Kidney (tissue), 14 donors: ENCODE data around the gene ZNF683. TPM values are rescaled to one million over a fixed set of nuclear protein-coding genes. Genes with fewer than 3 reads are reported as not detected.

Experiments used
- DNase-seq, 5 donors: peaks; one replicate each; pipeline ENCODE4 v3.0.0-alpha.2; 2013 to 2020
- FAIRE-seq: peaks from 2 replicates; lab custom pipeline; 2012; peaks lifted over from hg19 to GRCh38; lab: Jason Lieb, UNC
- H3K27ac ChIP-seq, 2 donors: one replicate each; pipeline ENCODE4 v1.7.0; 2013; ENCODE audit warnings: low read depth in 2 of 2, low read length in 2 of 2, inconsistent platforms in 1 of 2
- H3K27me3 ChIP-seq: one replicate; pipeline ENCODE4 v1.7.1; 2013; ENCODE audit warnings: low read length, inconsistent platforms; ENCODE audit not compliant: control insufficient read depth, insufficient read depth
- H3K36me3 ChIP-seq, 3 donors: one replicate each; pipeline versions ENCODE4 v1.7.0 to v1.7.1; 2013; ENCODE audit warnings: low read length in 3 of 3, control low read depth in 1 of 3, inconsistent platforms in 1 of 3; ENCODE audit not compliant: insufficient read depth in 3 of 3, control insufficient read depth in 2 of 3
- H3K4me1 ChIP-seq, 3 donors: one replicate each; pipeline versions ENCODE4 v1.7.0 to v1.7.1; 2013; ENCODE audit warnings: low read length in 3 of 3, inconsistent platforms in 1 of 3, low read depth in 1 of 3; ENCODE audit not compliant: control insufficient read depth in 2 of 3, insufficient read depth in 2 of 3
- H3K4me3 ChIP-seq, 3 donors: one replicate each; pipeline versions ENCODE4 v1.7.0 to v1.8.1; 2013; ENCODE audit warnings: low read length in 3 of 3, control low read depth in 1 of 3, inconsistent platforms in 1 of 3
- H3K9ac ChIP-seq, 3 donors: one replicate each; pipeline versions ENCODE4 v1.7.0 to v1.7.1; 2013; ENCODE audit warnings: low read length in 3 of 3, control low read depth in 1 of 3, inconsistent platforms in 1 of 3
- H3K9me3 ChIP-seq, 3 donors: one replicate each; pipeline versions ENCODE4 v1.7.0 to v1.7.1; 2013; ENCODE audit warnings: low read length in 3 of 3, control low read depth in 1 of 3, inconsistent platforms in 1 of 3; ENCODE audit not compliant: control insufficient read depth in 2 of 3, insufficient read depth in 1 of 3
- CTCF ChIP-seq: IDR thresholded peaks from 3 replicates; pipeline ENCODE4 v1.5.1; 2012; ENCODE audit warnings: mild to moderate bottlenecking, moderate library complexity, borderline replicate concordance; ENCODE audit not compliant: insufficient read depth; ENCODE audit errors: extremely low read depth
- intact Hi-C: fragments of 100-400 bp; cut with DNase I; formaldehyde crosslinking; loops from one replicate; pipeline ENCODE4 v1.11.1; 2022
- polyA plus RNA-seq: library from polyadenylated mRNA; stranded (reverse); fragments of 350-450 nt; fragmentation: Illumina TruSeq; extraction: RNeasy Lipid Tissue Mini Kit (QIAGEN cat#74804); gene quantifications from one replicate; pipeline ENCODE4 v1.2.3, GENCODE V29; 2014; ENCODE audit warnings: low read depth, low replicate concordance; ENCODE audit not compliant: insufficient read depth
- total RNA-seq: library from RNA; stranded (reverse); fragmentation: NEBNext Ultra II Directional; extraction: Animal tissue kit (Norgen Biotek cat#: 25700); gene quantifications from one replicate; pipeline ENCODE4 v1.2.1, GENCODE V29; 2021
- donor health status: control.
- donor health status: control.
- donor health status: control.
- donor health status: control.
- donor health status: control.
- donor health status: DM: yes; HTN: yes; CAD: no.
- donor health status: Normal renal cell carcinoma (clear cell type).

Gene ZNF683
- total and polyA plus RNA-seq, 2 donors from 2014 or later, result 0.25 TPM; not detected in 1

DNA sequence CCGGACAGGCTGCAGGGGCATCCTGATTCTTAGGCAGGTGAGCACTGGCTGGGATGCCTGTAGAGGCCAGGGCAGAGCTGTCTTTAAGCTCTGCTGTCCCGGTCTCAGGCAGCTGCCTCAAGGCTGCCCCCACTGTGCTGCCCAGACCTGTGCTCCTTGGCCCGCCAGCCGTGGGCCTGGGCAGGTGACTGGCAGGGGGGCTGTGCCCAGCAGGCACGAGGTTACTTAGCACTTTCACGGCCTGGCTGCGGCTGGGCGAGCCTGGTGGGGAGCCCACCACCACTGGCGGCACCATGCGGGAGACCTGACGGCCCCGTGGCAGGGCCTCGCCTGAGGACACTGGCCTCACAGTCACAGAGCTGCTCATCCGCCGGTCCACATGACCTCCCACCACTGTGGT is 26.8 kb downstream of the ZNF683 start:
- Histone ChIP-seq H3K27ac (no peak overlapping the region), H3K4me1 (peaks cover 0 to 2% (median 0%) of the 10 kb centered on the region in 3 donors), H3K36me3 (no peaks in the 10 kb centered on the region), H3K27me3 (no peaks in the 10 kb centered on the region), H3K4me3 (no peak overlapping the region), H3K9ac (no peak overlapping the region), H3K9me3 (no peaks in the 10 kb centered on the region)
- TF ChIP-seq CTCF, result no peak
- DNase-seq, result no peak
- intact Hi-C loops, result no loop called here
- no peak for FAIRE-seq

- DNase-seq (no peak), FAIRE-seq (no peak)
- intact Hi-C loops, result no loop called here
- no peaks in the 10 kb centered on the region for H3K36me3 ChIP-seq
- H3K9me3 ChIP-seq, result no peaks in the 10 kb centered on the region
- TF ChIP-seq CTCF, result no peak
- no peak overlapping the region for H3K9ac ChIP-seq
- H3K4me3 ChIP-seq, result no peak overlapping the region
- H3K4me1 ChIP-seq, result no peaks in the 10 kb centered on the region
- no peak overlapping the region for H3K27ac ChIP-seq
- H3K27me3 ChIP-seq, result no peaks in the 10 kb centered on the region
Observed at GRCh38 chr1:26344147-26344920, 28.2 kb downstream of the ZNF683 start.

DNA sequence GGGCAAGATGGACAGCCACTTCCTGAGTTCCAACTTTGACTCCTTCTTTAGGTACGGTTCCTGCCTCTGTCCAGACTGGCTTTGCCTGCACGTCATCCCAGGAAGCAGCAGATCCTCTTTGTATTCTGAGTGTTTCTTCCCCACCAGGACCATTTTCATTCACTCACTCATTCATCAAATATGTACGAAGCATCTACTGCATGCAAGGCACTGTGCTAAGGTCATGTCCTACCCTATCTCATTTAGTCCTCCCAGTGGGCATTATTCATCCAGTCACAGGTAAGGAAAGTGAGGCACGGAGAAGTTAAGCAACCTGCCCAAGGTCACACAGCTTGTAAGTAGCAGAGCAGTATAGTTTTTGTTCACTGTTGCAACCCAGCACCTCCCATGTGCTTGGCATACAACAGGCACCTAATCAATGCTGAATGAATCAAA is 32.5 kb downstream of the ZNF683 start:
- Histone ChIP-seq H3K36me3 (no peaks in the 10 kb centered on the region), H3K4me3 (no peak overlapping the region), H3K27ac (no peak overlapping the region), H3K27me3 (peaks cover 4% of the 10 kb centered on the region), H3K9me3 (no peaks in the 10 kb centered on the region), H3K9ac (no peak overlapping the region), H3K4me1 (peaks cover 0 to 5% (median 0%) of the 10 kb centered on the region in 3 donors)
- DNase-seq (no peak), FAIRE-seq (no peak)
- intact Hi-C loops, result no loop called here
- TF ChIP-seq CTCF, result no peak

- no peak for TF ChIP-seq CTCF
- no peak for FAIRE-seq
- intact Hi-C loops, result no loop called here
Observed at GRCh38 chr1:26338670-26339069, 33.9 kb downstream of the ZNF683 start.

More at GRCh38 chr1:26338670-26339069, 33.9 kb downstream of the ZNF683 start:
- Histone ChIP-seq H3K27ac (no peak overlapping the region), H3K36me3 (no peaks in the 10 kb centered on the region), H3K27me3 (peaks cover 4% of the 10 kb centered on the region), H3K4me3 (no peak overlapping the region), H3K9ac (no peak overlapping the region), H3K4me1 (peaks cover 0 to 5% (median 0%) of the 10 kb centered on the region in 3 donors), H3K9me3 (no peaks in the 10 kb centered on the region)
- no peak for DNase-seq
